GM19099 (cell line): Measurements from ENCODE around the gene IL1RAPL2.

Experiments used
- POLR2A ChIP-seq: IDR thresholded peaks from 3 replicates; pipeline ENCODE4 v1.6.1; 2011; ENCODE audit warnings: low read depth; ENCODE audit not compliant: insufficient read length; ENCODE audit errors: extremely low read depth

IL1RAPL2 gene

GRCh38 chrX:104902070-104902469 is 336.1 kb downstream of the IL1RAPL2 start:
- no peak for TF ChIP-seq POLR2A

- TF ChIP-seq POLR2A: no peak
Measured at GRCh38 chrX:104913348-104913747, 347.3 kb downstream of the IL1RAPL2 start.

DNA sequence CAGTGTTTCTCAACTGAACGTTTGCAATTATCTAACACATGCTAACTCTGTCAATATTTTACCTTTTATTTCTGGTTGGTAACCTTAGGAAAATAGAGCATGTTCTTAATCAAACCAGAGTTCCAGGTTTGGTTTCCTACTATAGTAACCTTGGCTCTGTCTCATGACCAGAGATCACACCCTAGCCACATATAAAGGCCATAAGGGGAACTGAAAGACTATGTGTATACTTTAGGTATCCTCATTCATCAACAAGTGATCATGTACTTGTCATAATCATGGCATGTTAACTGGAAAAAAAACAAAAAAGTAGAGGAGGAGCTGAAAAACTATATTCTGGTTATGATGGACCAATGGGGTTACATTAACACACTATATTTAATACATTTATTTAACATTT is 352.1 kb downstream of the IL1RAPL2 start:
- no peak for TF ChIP-seq POLR2A

DNA sequence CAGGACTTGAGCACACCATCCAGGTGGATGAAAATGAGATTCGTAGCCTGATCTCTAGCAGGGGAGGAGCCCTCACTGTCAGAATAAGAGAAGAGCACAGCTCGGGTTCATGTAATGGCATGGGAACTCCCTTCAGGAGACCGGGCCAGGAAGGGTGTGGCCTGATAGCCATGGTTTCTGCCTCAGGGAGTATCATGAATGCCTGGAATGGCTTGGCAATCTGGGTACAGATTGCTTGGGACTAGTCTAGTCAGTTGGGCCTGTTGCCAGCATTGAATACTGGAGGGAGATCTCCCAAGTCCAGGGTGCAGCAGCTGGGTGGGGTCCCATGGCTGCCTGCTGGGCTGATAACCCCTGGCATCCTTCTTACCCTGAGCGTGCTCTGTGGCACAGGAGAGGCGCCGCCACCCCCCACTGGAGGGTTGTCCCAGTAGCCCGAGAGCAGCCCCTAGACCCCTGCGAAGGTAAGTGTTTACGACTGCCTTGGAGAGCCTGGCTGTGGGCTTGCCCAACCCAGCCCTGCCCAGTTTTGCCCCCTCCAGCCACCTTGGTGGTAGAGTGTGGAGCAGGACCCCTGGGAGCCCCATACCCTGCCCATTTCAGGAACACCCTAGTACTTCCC is 355.7 kb downstream of the IL1RAPL2 start:
- no peak for TF ChIP-seq POLR2A

- no peak for TF ChIP-seq POLR2A
Measured at GRCh38 chrX:104922206-104922621, 356.2 kb downstream of the IL1RAPL2 start.

DNA sequence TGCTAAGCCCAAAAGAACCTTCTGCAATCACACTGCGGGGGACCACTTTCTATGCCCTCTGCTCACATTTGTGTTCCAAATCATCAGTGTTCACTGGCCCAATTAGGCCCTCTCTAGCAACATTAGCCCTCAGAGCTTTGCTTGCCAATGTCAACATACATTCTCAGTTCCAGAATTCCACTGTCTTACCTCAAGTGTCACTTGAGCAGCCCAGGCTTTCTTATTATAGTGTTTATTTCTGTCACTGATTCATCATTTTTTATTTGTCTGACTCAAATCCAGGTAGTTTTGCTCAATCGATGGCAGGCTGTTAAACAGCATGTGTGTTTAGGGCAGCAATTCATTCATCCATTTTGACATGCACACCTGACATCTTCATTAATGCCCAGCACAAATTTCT is 363.3 kb downstream of the IL1RAPL2 start:
- no peak for TF ChIP-seq POLR2A

GRCh38 chrX:104935581-104935980 is 369.6 kb downstream of the IL1RAPL2 start:
- no peak for TF ChIP-seq POLR2A

GRCh38 chrX:104953251-104953650 is 387.3 kb downstream of the IL1RAPL2 start:
- TF ChIP-seq POLR2A: no peak

DNA sequence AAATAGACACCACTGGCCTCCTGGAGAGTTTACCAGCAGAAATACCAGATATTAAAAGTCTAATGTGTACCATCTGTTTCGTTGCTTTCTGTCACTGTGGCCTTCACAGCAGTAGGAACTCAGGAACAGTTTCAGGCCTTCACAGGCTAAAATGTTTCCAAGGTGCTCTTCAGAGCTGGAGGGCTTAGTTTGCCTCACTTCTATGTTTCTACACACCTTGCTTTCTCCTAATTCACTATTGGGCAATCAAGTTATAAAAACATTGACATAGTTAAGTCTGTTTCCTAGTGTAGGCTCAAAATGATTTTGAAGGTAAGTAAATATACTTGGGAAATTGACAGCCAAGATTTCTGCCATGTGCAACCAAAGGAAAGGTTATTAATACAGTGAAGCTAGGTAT is 395.9 kb downstream of the IL1RAPL2 start:
- no peak for TF ChIP-seq POLR2A

- no peak for TF ChIP-seq POLR2A
Measured at GRCh38 chrX:104968241-104968640, 402.2 kb downstream of the IL1RAPL2 start.

DNA sequence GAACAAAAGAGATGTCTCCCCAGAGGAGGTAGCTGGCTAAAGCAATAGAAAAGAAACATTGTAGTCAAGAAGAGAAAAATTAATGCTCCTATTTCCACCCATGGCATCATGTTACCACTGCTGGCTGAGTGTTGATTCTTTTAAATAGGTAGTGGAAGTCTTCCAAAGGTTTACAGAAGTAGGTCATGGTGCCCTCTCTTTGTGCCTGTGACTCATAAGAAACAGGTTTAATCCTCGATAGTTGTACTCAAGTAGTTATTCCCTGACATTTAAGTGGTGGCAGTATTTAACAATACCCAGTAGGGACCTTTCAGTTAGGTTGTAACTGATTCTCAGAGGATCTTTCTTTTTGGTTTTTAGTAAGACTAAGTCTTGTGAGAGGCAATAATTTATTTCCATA is 406.7 kb downstream of the IL1RAPL2 start:
- TF ChIP-seq POLR2A: no peak

- no peak for TF ChIP-seq POLR2A
Measured at GRCh38 chrX:104987063-104987462, 421.1 kb downstream of the IL1RAPL2 start.

- no peak for TF ChIP-seq POLR2A
Measured at GRCh38 chrX:104988038-104988437, 422.0 kb downstream of the IL1RAPL2 start.

DNA sequence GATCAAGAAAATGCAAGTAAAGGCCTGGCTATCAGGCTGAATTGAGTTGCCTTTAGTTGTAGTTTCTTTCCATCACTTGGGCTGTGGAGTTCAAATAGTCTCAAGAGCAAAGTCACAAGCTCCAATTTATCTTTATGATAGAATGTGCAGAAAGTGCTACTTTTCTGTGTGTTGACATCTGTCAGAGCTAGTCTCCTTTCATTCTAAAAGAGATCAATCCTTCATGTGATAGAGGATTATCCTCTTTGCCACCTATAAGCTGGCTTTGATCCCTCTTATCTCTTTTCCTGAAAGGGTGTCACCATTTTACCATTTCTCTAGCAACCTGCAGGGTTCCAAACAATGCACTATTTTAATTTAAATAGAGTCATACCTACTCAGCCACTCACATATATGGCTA is 429.5 kb downstream of the IL1RAPL2 start:
- no peak for TF ChIP-seq POLR2A

- no peak for TF ChIP-seq POLR2A
Measured at GRCh38 chrX:105006103-105006502, 440.1 kb downstream of the IL1RAPL2 start.

DNA sequence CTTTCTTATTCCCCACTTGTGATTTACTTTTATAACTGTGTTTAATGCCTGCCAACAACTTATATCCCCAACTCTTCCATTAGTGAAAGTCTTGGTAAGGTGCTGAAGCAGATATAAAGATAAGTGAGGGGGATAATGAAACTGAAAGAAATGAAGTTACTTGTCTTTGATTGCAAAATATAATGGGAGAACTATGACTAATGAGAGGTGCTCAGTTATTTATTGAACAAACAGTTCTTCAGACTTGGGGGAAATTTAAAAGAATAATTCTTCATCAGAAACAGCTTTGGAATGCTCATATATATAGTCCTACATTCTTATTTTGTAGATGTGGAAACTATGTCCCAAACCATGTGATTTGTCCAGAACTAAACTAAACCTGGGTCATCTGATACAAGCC is 441.0 kb downstream of the IL1RAPL2 start:
- no peak for TF ChIP-seq POLR2A

DNA sequence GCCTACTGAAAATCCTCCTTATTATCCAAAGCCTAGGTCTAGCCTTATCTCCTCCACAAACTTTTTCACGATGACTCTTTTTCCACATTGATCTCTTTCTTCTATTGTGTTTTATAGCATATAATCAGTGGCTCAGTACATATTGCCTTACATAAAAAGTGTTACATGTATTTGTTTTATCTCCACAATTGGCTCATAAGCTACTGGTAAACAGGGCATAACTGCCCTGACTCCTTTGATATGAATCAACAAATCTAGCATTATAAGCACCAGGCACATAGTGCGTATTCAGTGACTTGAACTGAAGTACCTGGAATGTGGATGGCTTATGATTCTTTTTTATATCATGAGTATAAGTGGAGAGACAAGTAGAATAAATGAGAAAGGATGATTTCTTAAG is 447.7 kb downstream of the IL1RAPL2 start:
- TF ChIP-seq POLR2A: no peak

DNA sequence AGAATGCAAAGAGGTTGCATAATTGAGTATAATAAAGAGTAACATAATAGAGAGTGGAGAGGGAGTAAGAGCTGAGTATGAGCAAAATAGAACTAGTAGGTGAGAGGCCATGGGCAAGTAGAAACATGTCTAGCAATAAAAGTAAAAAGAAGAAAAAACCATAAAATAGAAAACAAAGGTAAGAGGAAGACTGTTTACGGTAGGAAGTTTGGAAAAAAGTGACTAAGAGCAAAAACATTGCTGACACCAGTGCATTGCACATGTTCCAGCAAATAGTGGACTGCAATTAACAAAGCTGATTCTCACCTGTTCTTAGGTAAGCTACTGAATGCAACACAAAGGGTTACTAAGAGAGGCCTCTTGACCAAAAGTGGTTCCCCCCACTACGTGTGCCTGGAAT is 451.6 kb downstream of the IL1RAPL2 start:
- TF ChIP-seq POLR2A: no peak

- TF ChIP-seq POLR2A: no peak
Measured at GRCh38 chrX:105018865-105019264, 452.9 kb downstream of the IL1RAPL2 start.
